ENCODE data around the gene TP53TG3F.
"Not testable (repeated sequence)": the region's sequence is repeated elsewhere in the genome, so short reads cannot be mapped to it uniquely, and the experiment has no call there.

Gene TP53TG3F
- 0 reads per million in 4 donors for total RNA-seq

GRCh38 chr16:33459312-33459711 lies at the start of gene TP53TG3F:
TSS of gene TP53TG3F (plus strand) at chr16:33459612. CDS start at chr16:33459680, 68 bp downstream.
- not testable (repeated sequence) for DNase-seq

GRCh38 chr16:33491611-33492010 lies 32.2 kb downstream of the TP53TG3F start:
- DNase-seq: not testable (repeated sequence)

GRCh38 chr16:33507231-33507630 lies 47.8 kb downstream of the TP53TG3F start:
- not testable (repeated sequence) for DNase-seq

- DNase-seq: not testable (repeated sequence)
These were observed 49.7 kb downstream of the TP53TG3F start for GRCh38 chr16:33509070-33509469.

- not testable (repeated sequence) for DNase-seq
These were observed 50.5 kb downstream of the TP53TG3F start for GRCh38 chr16:33509906-33510305.

Data from T-helper 1 cell (primary cell).